ENCODE measurements around the gene WDCP. TPM values are rescaled to one million over a fixed set of nuclear protein-coding genes. Genes with fewer than 3 reads are reported as not detected.
A peak's percentile ranks its signal among the peaks of the same experiment; 100 is the strongest.

WDCP gene
- total and polyA plus RNA-seq, 7 experiments from 2014 or later = 3.9 to 22.1 (median 9.4) TPM

DNA sequence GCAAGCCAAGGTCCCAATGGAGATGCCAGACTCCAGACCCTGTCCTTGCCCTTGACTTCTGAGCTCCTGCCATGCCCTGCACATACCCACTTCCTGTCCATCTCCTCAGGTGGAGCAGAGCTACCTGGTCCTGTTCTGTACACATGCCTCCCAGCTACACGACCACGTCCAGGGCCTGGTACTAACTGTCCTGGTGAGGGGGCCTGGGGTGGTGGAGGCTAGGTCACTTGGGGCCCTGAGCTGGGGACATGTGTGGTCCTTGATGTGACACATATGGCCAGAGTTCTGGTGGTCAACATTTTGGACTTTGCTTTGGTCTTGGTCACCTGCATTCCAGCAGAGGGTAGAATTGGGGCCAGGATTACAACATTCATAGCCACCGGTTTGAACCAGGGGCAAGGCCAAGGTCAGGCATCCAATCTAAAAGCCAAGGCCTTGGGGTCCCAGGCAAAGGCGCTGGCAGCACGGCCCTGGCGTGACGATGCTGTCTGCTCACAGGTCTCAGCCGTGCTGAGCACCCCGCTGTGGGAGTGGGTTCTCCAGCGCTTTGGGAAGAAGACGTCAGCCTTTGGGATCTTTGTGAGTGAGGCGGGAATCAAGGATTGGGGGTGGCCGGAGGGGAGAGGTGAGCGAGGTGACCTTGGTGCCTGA is 24.7 kb downstream of the WDCP start:
- CTCF ChIA-PET = no interaction called here
- intact Hi-C loops (cut with micrococcal nuclease) = no loop called here
- POLR2A ChIA-PET = no interaction called here
- H3K27ac Mint-ChIP-seq = no peak overlapping the region
- Histone ChIP-seq H3K4me3 (ENCODE audit: low read length) (no peak overlapping the region), H3K4me1 (ENCODE audit: control insufficient read depth in 2 of 2, insufficient read depth in 2 of 2, low read length in 2 of 2) (no peaks in the 10 kb centered on the region), H3K9me3 (ENCODE audit: control insufficient read depth in 2 of 3, low read length in 3 of 3) (no peaks in the 10 kb centered on the region), H3K36me3 (ENCODE audit: control insufficient read depth in 2 of 3, insufficient read depth in 3 of 3, low read length in 3 of 3) (peaks cover 0 to 41% (median 0%) of the 10 kb centered on the region in 3 experiments), H3K27me3 (ENCODE audit: control insufficient read depth in 2 of 2, insufficient read depth in 2 of 2, low read length in 2 of 2) (no peaks in the 10 kb centered on the region), H3K27ac (ENCODE audit: low read depth, low read length) (no peak overlapping the region)
- peaks cover 1 to 23% (median 14%) of the 10 kb centered on the region in 5 donors for H3K36me3 Mint-ChIP-seq
- peaks cover 0 to 9% (median 0%) of the 10 kb centered on the region in 7 donors for H3K4me1 Mint-ChIP-seq
- H3K27me3 Mint-ChIP-seq = no peaks in the 10 kb centered on the region
- H3K4me3 Mint-ChIP-seq = no peak overlapping the region
- ATAC-seq (no peak), DNase-seq (no peak)
- H3K9me3 Mint-ChIP-seq = no peaks in the 10 kb centered on the region

GRCh38 chr2:24021122-24021998 is 25.8 kb downstream of the WDCP start:
- Mint-ChIP-seq H3K4me3 (no peak overlapping the region), H3K27me3 (no peaks in the 10 kb centered on the region), H3K27ac (no peak overlapping the region), H3K36me3 (peaks cover 0 to 17% (median 11%) of the 10 kb centered on the region in 5 donors), H3K9me3 (no peaks in the 10 kb centered on the region), H3K4me1 (peaks cover 0 to 9% (median 0%) of the 10 kb centered on the region in 7 donors)
- Histone ChIP-seq H3K27ac (ENCODE audit: low read depth, low read length) (no peak overlapping the region), H3K4me3 (ENCODE audit: low read length) (no peak overlapping the region), H3K36me3 (ENCODE audit: control insufficient read depth in 2 of 3, insufficient read depth in 3 of 3, low read length in 3 of 3) (peaks cover 0 to 37% (median 0%) of the 10 kb centered on the region in 3 experiments), H3K9me3 (ENCODE audit: control insufficient read depth in 2 of 3, low read length in 3 of 3) (no peaks in the 10 kb centered on the region), H3K4me1 (ENCODE audit: control insufficient read depth in 2 of 2, insufficient read depth in 2 of 2, low read length in 2 of 2) (no peaks in the 10 kb centered on the region), H3K27me3 (ENCODE audit: control insufficient read depth in 2 of 2, insufficient read depth in 2 of 2, low read length in 2 of 2) (no peaks in the 10 kb centered on the region)
- DNase-seq (no peak), ATAC-seq (peak; percentile 45)
- POLR2A ChIA-PET = no interaction called here
- CTCF ChIA-PET = no interaction called here
- intact Hi-C loops (cut with micrococcal nuclease) = loop anchor here in 1 of 2 donors (1.0 kb wide), 1 partner anchor 63 kb away; the partner anchor contains the start of gene TP53I3

DNA sequence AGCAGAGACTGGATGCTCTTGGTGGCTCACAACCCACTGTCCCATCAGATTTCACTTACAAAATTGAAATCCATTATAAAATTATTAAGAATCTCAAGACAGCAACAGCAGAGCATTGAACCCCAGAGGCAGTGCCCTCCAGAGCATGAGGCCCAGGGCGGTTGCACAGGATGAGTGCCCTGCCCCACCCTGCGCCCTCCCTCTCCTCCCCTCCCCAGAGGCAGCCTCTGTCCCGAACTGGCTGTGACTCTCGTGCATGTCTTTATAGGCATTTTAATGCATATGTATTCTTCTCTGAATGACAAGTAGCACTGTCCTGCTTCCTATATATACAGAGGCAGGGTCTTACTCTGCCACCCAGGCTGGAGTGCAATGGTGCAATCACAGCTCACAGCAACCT is 26.9 kb downstream of the WDCP start:
- ChIA-PET POLR2A (no interaction called here), CTCF (interaction anchor here (0.6 kb wide), 1 partner anchor 28 kb away, joined by 7 read pairs; no protein-coding TSS in a partner anchor)
- Histone ChIP-seq H3K27ac (ENCODE audit: low read depth, low read length) (no peak overlapping the region), H3K36me3 (ENCODE audit: control insufficient read depth in 2 of 3, insufficient read depth in 3 of 3, low read length in 3 of 3) (peaks cover 0 to 29% (median 0%) of the 10 kb centered on the region in 3 experiments), H3K4me3 (ENCODE audit: low read length) (no peak overlapping the region), H3K9me3 (ENCODE audit: control insufficient read depth in 2 of 3, low read length in 3 of 3) (no peaks in the 10 kb centered on the region), H3K4me1 (ENCODE audit: control insufficient read depth in 2 of 2, insufficient read depth in 2 of 2, low read length in 2 of 2) (no peaks in the 10 kb centered on the region), H3K27me3 (ENCODE audit: control insufficient read depth in 2 of 2, insufficient read depth in 2 of 2, low read length in 2 of 2) (no peaks in the 10 kb centered on the region)
- no peak for DNase-seq
- H3K36me3 Mint-ChIP-seq = peaks cover 0 to 14% (median 11%) of the 10 kb centered on the region in 5 donors
- H3K27ac Mint-ChIP-seq = no peak overlapping the region
- intact Hi-C loops (cut with micrococcal nuclease) = no loop called here
- H3K9me3 Mint-ChIP-seq = no peaks in the 10 kb centered on the region
- H3K4me3 Mint-ChIP-seq = no peak overlapping the region
- no peaks in the 10 kb centered on the region for H3K27me3 Mint-ChIP-seq
- no peak for ATAC-seq
- H3K4me1 Mint-ChIP-seq = peaks cover 0 to 9% (median 0%) of the 10 kb centered on the region in 7 donors

DNA sequence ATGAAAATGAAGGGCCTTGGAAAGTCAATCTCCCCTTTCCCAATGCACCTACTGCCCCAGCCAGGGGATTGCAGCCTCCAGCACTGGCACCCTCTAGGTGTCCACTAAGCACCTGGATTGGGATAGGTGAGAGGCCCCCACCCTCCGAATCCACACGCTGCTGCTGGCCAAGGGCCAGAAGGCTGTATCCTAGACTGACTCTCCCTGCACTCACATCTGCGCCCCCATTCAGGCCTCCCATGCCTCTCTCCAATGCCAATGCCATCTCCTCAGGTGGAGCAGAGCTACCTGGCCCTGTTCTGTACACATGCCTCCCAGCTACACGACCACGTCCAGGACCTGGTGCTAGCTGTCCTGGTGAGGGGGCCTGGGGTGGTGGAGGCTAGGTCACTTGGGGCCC is 27.5 kb downstream of the WDCP start:
- Histone ChIP-seq H3K9me3 (ENCODE audit: control insufficient read depth in 2 of 3, low read length in 3 of 3) (no peaks in the 10 kb centered on the region), H3K4me3 (ENCODE audit: low read length) (no peak overlapping the region), H3K27ac (ENCODE audit: low read depth, low read length) (no peak overlapping the region), H3K4me1 (ENCODE audit: control insufficient read depth in 2 of 2, insufficient read depth in 2 of 2, low read length in 2 of 2) (no peaks in the 10 kb centered on the region), H3K36me3 (ENCODE audit: control insufficient read depth in 2 of 3, insufficient read depth in 3 of 3, low read length in 3 of 3) (peaks cover 0 to 23% (median 0%) of the 10 kb centered on the region in 3 experiments), H3K27me3 (ENCODE audit: control insufficient read depth in 2 of 2, insufficient read depth in 2 of 2, low read length in 2 of 2) (no peaks in the 10 kb centered on the region)
- H3K27me3 Mint-ChIP-seq = no peaks in the 10 kb centered on the region
- H3K4me3 Mint-ChIP-seq = no peak overlapping the region
- H3K9me3 Mint-ChIP-seq = no peaks in the 10 kb centered on the region
- H3K36me3 Mint-ChIP-seq = peaks cover 0 to 13% (median 11%) of the 10 kb centered on the region in 5 donors
- POLR2A ChIA-PET = no interaction called here
- intact Hi-C loops (cut with micrococcal nuclease) = no loop called here
- ATAC-seq (no peak), DNase-seq (no peak)
- H3K27ac Mint-ChIP-seq = no peak overlapping the region
- H3K4me1 Mint-ChIP-seq = peaks cover 0 to 6% (median 0%) of the 10 kb centered on the region in 7 donors
- CTCF ChIA-PET = interaction anchor here (0.6 kb wide), 1 partner anchor 28 kb away, joined by 7 read pairs; no protein-coding TSS in a partner anchor

- ChIA-PET CTCF (no interaction called here), POLR2A (no interaction called here)
- no peaks in the 10 kb centered on the region for H3K4me1 Mint-ChIP-seq
- H3K4me3 Mint-ChIP-seq = no peak overlapping the region
- H3K4me1 ChIP-seq (ENCODE audit: control insufficient read depth in 2 of 2, insufficient read depth in 2 of 2, low read length in 2 of 2) = no peaks in the 10 kb centered on the region
- H3K36me3 Mint-ChIP-seq = peaks cover 0 to 13% (median 5%) of the 10 kb centered on the region in 5 donors
- no peaks in the 10 kb centered on the region for H3K27me3 ChIP-seq (ENCODE audit: control insufficient read depth in 2 of 2, insufficient read depth in 2 of 2, low read length in 2 of 2)
- intact Hi-C loops (cut with micrococcal nuclease) = no loop called here
- peaks cover 0 to 11% (median 0%) of the 10 kb centered on the region in 3 experiments for H3K36me3 ChIP-seq (ENCODE audit: control insufficient read depth in 2 of 3, insufficient read depth in 3 of 3, low read length in 3 of 3)
- DNase-seq = no peak
- no peak for ATAC-seq
- no peak overlapping the region for H3K27ac Mint-ChIP-seq
- no peaks in the 10 kb centered on the region for H3K9me3 Mint-ChIP-seq
- H3K4me3 ChIP-seq (ENCODE audit: low read length) = no peak overlapping the region
- peaks cover 0 to 8% (median 5%) of the 10 kb centered on the region in 5 donors for H3K27me3 Mint-ChIP-seq
- no peak overlapping the region for H3K27ac ChIP-seq (ENCODE audit: low read depth, low read length)
- no peaks in the 10 kb centered on the region for H3K9me3 ChIP-seq (ENCODE audit: control insufficient read depth in 2 of 3, low read length in 3 of 3)
Measured at GRCh38 chr2:24018241-24018640, 28.9 kb downstream of the WDCP start.

DNA sequence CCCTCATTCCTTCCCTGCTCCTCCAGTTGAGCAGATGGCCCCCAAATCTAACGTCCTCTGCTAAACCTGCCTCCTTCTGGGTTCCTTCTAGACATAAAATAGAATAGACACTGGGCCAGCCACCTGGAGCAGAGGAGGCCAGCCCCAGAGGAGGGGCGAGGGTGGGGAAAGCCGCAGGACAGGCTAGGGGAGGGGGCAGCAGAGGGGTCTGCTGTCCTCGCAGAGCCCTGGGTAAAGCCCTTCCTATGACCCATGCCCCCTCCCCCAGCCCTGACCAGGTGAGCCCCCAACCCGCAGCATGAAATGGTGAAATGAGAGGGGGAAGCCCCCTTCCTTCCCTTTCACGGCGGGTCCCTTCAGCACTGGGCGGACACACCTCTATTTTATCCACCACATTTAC is 29.5 kb downstream of the WDCP start:
- CTCF ChIA-PET = no interaction called here
- Histone ChIP-seq H3K9me3 (ENCODE audit: control insufficient read depth in 2 of 3, low read length in 3 of 3) (no peaks in the 10 kb centered on the region), H3K4me1 (ENCODE audit: control insufficient read depth in 2 of 2, insufficient read depth in 2 of 2, low read length in 2 of 2) (no peaks in the 10 kb centered on the region), H3K27me3 (ENCODE audit: control insufficient read depth in 2 of 2, insufficient read depth in 2 of 2, low read length in 2 of 2) (no peaks in the 10 kb centered on the region), H3K4me3 (ENCODE audit: low read length) (no peak overlapping the region), H3K27ac (ENCODE audit: low read depth, low read length) (no peak overlapping the region), H3K36me3 (ENCODE audit: control insufficient read depth in 2 of 3, insufficient read depth in 3 of 3, low read length in 3 of 3) (peaks cover 0 to 5% (median 0%) of the 10 kb centered on the region in 3 experiments)
- intact Hi-C loops (cut with micrococcal nuclease) = no loop called here
- Mint-ChIP-seq H3K36me3 (peaks cover 0 to 8% (median 5%) of the 10 kb centered on the region in 5 donors), H3K27me3 (peaks cover 3 to 11% (median 9%) of the 10 kb centered on the region in 5 donors), H3K4me1 (no peaks in the 10 kb centered on the region), H3K9me3 (no peaks in the 10 kb centered on the region), H3K27ac (no peak overlapping the region), H3K4me3 (no peak overlapping the region)
- POLR2A ChIA-PET = no interaction called here
- DNase-seq = no peak
- no peak for ATAC-seq
